ENCODE results near the gene FAM81A.
A peak's percentile ranks its signal among the peaks of the same experiment; 100 is the strongest.

FAM81A gene

DNA sequence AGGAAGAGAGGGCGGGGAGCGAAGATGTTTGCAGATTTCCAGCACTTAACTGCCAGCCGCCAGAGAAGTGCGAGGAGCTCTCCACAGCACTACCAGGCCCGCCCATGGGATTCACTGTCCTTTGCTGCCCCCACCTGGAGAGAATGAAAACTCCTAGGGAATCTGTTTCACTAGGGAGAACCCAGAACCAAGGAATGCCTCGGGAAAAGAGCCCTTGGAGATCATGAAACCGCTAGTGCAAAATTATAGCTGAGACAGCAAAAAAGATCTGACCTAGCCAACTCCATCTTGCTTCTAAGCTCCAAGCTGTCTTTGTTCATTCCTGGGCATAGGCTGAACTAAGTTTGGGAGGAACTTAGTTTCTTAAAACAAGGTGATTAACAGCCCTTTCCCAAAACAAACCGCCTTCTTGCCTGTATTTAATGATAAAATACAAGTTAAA is 91.0 kb downstream of the FAM81A start:
- POLR2A ChIA-PET = interaction anchor here (1.2 kb wide), 1 partner anchor 758 kb away, joined by 3 read pairs; the partner anchor contains the start of gene MINDY2
- TF ChIP-seq, protein P1, sequence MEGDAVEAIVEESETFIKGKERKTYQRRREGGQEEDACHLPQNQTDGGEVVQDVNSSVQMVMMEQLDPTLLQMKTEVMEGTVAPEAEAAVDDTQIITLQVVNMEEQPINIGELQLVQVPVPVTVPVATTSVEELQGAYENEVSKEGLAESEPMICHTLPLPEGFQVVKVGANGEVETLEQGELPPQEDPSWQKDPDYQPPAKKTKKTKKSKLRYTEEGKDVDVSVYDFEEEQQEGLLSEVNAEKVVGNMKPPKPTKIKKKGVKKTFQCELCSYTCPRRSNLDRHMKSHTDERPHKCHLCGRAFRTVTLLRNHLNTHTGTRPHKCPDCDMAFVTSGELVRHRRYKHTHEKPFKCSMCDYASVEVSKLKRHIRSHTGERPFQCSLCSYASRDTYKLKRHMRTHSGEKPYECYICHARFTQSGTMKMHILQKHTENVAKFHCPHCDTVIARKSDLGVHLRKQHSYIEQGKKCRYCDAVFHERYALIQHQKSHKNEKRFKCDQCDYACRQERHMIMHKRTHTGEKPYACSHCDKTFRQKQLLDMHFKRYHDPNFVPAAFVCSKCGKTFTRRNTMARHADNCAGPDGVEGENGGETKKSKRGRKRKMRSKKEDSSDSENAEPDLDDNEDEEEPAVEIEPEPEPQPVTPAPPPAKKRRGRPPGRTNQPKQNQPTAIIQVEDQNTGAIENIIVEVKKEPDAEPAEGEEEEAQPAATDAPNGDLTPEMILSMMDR (IDR thresholded peaks at IDR 0.05; ENCODE audit: insufficient read depth, low read length, missing control alignments) = peak; percentile 78

DNA sequence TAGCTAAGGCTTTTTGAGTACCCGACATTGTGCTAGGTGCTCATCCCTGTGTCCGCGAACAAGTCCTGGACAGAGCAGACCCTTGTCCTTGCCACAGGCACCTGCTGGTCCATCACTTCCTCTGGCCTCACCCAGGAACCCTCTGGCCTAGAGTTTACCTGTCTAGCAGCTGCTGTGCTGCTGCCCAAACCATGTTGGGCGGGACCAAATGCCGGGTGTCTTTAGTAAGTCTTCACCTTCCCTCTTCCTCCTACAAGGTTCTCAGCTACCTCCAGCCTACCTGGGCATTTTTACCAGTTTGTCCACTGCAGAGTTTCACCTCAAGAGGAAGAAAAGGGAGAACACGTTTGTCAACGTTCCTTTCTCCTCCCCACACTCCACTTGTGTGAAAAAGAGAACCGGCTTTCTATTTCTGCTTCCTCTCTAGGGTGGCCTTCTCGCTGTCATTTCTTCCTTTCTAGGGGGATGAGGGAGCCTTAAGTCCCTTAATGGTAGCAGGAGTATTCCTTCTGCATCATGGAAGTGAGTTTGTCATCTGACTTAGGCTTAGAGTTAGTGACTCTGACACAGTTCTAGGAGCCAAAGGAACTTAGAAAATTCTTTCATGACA is 93.2 kb downstream of the FAM81A start:
- TF ChIP-seq, protein P1 (IDR thresholded peaks at IDR 0.05; ENCODE audit: insufficient read depth, low read length, missing control alignments) = no peak
- POLR2A ChIA-PET = no interaction called here
- H3K4me3 ChIP-seq (ENCODE audit: low read depth, low read length) = no peak overlapping the region
- DNase-seq (ENCODE audit: low read depth, low spot score) = no peak
- CTCF ChIA-PET = interaction anchor here (0.8 to 7.1 kb wide), 9 partner anchors 12 to 575 kb away, joined by 3 to 141 read pairs (median 7); no protein-coding TSS in a partner anchor

More for the DNA sequence above, 91.0 kb downstream of the FAM81A start:
- peak; percentile 33 for DNase-seq (ENCODE audit: low read depth, low spot score)
- CTCF ChIA-PET = interaction anchor here (0.6 to 7.1 kb wide), 61 partner anchors 8 to 1657 kb away, joined by 3 to 141 read pairs (median 5); partner anchors contain the start of genes GCNT3 and RNF111
- H3K4me3 ChIP-seq (ENCODE audit: low read depth, low read length) = no peak overlapping the region

DNA sequence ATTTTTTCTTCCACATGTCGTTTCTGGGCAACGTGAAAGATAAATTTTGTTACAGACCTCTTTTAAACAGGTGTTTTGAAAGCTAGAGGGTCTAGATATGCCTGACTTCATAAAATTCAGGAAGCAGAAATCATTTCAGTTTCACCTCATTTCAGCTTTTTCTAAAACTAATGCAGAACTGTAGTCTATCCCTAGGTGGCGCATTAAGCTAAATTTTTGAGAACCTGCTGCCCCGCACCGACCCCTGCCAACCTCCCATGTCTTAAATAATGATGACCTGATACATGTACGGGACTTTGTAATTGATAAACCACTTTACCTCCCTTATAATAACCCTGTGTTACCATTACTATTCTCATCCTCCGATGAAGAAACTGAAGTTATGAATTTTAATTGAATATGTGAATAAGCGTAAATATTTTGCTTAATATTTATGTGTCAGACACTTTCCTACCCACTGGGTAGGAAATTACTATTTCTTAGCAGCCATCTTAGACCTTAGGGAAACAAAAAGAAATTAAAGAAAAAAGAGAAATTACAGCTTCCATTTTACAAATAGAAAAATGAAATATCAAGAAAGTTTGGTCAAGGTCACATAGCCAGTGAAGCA is 94.9 kb downstream of the FAM81A start:
- POLR2A ChIA-PET = no interaction called here
- TF ChIP-seq, protein P1 (IDR thresholded peaks at IDR 0.05; ENCODE audit: insufficient read depth, low read length, missing control alignments) = peak; percentile 60
- no peak overlapping the region for H3K4me3 ChIP-seq (ENCODE audit: low read depth, low read length)
- DNase-seq (ENCODE audit: low read depth, low spot score) = no peak
- CTCF ChIA-PET = interaction anchor here (0.7 to 7.1 kb wide), 45 partner anchors 9 to 1320 kb away, joined by 3 to 141 read pairs (median 5); no protein-coding TSS in a partner anchor

DNA sequence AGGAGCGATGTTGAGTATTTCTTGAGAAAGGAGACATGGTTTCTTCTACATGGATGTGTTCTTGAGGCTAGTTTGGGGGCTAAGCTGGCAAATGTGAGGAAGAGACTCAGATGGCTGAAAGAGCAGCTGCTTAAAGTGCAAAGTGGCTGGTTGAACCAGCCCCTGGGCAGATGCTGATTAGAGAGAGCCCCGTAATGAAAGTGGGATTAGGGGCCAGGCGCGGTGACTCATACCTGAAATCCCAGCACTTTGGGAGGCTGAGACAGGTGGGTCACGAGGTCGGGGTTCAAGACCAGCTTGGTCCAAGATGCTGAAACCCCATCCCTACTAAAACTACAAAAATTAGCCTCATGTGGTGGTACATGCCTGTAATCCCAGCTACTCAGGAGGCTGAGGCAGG is 98.6 kb downstream of the FAM81A start:
- TF ChIP-seq, protein P1 (IDR thresholded peaks at IDR 0.05; ENCODE audit: insufficient read depth, low read length, missing control alignments) = no peak
- no peak for DNase-seq (ENCODE audit: low read depth, low spot score)
- POLR2A ChIA-PET = no interaction called here
- H3K4me3 ChIP-seq (ENCODE audit: low read depth, low read length) = no peak overlapping the region
- CTCF ChIA-PET = interaction anchor here (1.1 to 1.9 kb wide), 4 partner anchors 9 to 116 kb away, joined by 3 to 7 read pairs (median 5); no protein-coding TSS in a partner anchor

DNA sequence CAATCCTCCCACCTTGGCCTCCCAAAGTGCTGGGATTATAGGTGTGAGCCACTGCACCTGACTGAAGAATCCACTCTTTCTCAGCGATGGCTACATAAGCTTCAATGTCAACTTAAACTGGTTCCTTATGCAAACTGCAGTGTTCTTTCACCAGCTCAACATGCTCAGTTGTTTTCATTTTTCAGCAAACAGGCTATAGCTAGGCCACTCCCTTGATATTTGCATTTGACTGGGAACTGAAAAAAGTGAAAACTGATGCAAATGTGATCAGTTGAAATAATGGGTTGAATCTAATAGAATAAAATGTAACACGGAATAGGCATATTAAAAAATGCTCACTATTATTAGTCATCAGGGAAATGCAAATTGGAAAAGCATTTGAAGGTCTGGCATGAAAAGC is 99.4 kb downstream of the FAM81A start:
- no peak overlapping the region for H3K4me3 ChIP-seq (ENCODE audit: low read depth, low read length)
- DNase-seq (ENCODE audit: low read depth, low spot score) = no peak
- TF ChIP-seq, protein P1 (IDR thresholded peaks at IDR 0.05; ENCODE audit: insufficient read depth, low read length, missing control alignments) = no peak
- CTCF ChIA-PET = interaction anchor here (0.8 to 1.9 kb wide), 5 partner anchors 9 to 154 kb away, joined by 3 to 7 read pairs (median 4); no protein-coding TSS in a partner anchor
- POLR2A ChIA-PET = interaction anchor here (0.6 kb wide), 1 partner anchor 651 kb away, joined by 3 read pairs; no protein-coding TSS in a partner anchor

DNA sequence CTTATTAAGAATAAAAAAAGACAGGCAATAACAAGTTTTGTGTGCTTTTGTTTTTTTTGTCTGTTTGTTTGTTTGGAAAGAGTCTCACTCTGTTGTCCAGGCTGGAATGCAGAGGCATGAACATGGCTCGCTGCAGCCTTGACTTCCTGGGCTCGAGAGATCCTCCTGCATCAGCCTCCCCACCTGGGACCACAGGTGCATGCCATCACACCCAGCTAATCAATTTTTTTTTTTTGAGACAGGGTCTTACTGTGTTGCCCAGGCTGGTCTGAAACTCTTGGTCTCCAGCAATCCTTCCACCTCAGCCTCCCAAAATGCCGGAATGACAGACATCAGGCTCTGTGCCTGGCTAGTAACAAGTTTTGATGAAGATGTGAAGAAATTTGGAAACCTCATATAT is 100.5 kb downstream of the FAM81A start:
- POLR2A ChIA-PET = interaction anchor here (0.6 kb wide), 1 partner anchor 161 kb away, joined by 3 read pairs; no protein-coding TSS in a partner anchor
- DNase-seq (ENCODE audit: low read depth, low spot score) = no peak
- H3K4me3 ChIP-seq (ENCODE audit: low read depth, low read length) = no peak overlapping the region
- CTCF ChIA-PET = interaction anchor here (0.6 to 1.4 kb wide), 2 partner anchors 9 to 577 kb away, joined by 3 to 5 read pairs; no protein-coding TSS in a partner anchor
- TF ChIP-seq, protein P1 (IDR thresholded peaks at IDR 0.05; ENCODE audit: insufficient read depth, low read length, missing control alignments) = no peak

Data from AG04449 (cell line).